Peyer's patch (tissue), 4 donors: ENCODE measurements around the gene ADGRD1.

ENCODE experiments used
- POLR2A ChIP-seq, 2 donors: fragments of 450-650 bp; IDR thresholded peaks; one replicate each; pipeline ENCODE4 v1.5.1; 2017; ENCODE audit warnings: antibody characterized with exemption in 2 of 2, mild to moderate bottlenecking in 2 of 2, moderate library complexity in 2 of 2
- TF ChIP-seq, protein P1 (sequence below), 6 experiments: fragments of 450-650 bp in 4 of 6; fragments of 200-600 bp in 2 of 6; sonication (generic) in 1 of 6; IDR thresholded peaks; one replicate each; pipeline ENCODE4 v1.5.1; 2017 to 2019; ENCODE audit warnings: antibody characterized with exemption in 6 of 6, mild to moderate bottlenecking in 3 of 6, moderate library complexity in 1 of 6

DNA sequence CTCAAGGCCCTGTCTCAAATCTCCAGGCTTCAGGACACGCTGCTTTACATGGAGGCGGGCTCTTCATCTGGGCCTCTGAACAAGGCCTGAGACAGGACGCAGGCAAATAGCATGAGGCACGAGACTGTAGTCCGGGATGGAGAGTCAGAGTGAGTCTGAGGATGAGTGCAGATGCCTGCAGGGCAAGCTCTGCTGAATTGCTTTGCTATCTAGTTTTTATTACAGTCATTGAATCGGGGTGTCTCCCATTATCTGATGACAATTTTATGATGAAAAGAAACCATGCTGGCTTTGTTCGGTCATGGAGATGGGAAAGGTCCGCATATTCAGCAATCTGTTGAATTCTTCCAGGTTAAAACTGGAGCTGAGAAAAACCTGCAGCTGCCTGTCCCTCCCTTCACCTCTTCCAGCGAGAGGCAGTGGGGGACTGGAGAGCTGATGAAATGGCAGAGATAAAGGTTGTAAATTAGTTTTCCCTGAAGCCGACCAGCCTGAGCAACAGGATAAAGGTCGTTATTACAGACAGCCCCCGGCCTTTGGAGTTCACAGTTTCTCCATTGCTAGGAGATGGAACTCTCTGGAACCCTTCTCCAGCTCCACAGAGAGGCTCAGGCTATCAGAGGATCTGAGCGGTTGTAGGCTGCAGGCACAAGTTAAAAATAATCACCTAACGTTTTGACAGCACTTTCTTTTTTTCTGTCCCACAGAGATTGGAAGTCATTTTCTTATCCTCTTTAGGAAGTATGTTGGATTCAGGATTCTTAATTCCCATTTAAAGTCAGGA lies 1.3 kb upstream of the ADGRD1 start:
- TF ChIP-seq, protein P1, sequence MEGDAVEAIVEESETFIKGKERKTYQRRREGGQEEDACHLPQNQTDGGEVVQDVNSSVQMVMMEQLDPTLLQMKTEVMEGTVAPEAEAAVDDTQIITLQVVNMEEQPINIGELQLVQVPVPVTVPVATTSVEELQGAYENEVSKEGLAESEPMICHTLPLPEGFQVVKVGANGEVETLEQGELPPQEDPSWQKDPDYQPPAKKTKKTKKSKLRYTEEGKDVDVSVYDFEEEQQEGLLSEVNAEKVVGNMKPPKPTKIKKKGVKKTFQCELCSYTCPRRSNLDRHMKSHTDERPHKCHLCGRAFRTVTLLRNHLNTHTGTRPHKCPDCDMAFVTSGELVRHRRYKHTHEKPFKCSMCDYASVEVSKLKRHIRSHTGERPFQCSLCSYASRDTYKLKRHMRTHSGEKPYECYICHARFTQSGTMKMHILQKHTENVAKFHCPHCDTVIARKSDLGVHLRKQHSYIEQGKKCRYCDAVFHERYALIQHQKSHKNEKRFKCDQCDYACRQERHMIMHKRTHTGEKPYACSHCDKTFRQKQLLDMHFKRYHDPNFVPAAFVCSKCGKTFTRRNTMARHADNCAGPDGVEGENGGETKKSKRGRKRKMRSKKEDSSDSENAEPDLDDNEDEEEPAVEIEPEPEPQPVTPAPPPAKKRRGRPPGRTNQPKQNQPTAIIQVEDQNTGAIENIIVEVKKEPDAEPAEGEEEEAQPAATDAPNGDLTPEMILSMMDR (IDR thresholded peaks at IDR 0.05): no peak
- TF ChIP-seq POLR2A (IDR thresholded peaks at IDR 0.05): no peak
